ENCODE measurements around the gene FAM222A.

The FAM222A gene

GRCh38 chr12:109795023-109795422, 81.4 kb downstream of the FAM222A start:
- no peak for DNase-seq

DNA sequence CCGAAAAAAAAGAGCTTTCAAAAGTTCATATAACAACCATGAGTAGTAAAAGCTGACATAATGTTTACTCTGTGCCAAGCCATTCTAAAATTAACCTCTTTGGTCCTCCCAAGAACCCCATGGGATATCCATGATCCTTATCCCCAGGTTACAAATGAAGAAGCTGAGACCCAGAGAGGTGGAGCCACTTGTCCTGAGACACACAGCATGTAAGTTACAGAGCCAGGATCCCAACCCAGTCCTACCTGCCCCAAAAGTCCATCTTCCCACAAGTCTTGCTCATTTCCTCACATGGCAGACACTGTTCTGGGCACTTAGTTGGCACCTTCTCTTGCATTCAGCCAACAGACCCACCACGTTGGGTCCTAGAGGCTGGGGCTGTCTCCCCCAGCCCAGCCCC, 82.4 kb downstream of the FAM222A start:
- no peak for DNase-seq

DNA sequence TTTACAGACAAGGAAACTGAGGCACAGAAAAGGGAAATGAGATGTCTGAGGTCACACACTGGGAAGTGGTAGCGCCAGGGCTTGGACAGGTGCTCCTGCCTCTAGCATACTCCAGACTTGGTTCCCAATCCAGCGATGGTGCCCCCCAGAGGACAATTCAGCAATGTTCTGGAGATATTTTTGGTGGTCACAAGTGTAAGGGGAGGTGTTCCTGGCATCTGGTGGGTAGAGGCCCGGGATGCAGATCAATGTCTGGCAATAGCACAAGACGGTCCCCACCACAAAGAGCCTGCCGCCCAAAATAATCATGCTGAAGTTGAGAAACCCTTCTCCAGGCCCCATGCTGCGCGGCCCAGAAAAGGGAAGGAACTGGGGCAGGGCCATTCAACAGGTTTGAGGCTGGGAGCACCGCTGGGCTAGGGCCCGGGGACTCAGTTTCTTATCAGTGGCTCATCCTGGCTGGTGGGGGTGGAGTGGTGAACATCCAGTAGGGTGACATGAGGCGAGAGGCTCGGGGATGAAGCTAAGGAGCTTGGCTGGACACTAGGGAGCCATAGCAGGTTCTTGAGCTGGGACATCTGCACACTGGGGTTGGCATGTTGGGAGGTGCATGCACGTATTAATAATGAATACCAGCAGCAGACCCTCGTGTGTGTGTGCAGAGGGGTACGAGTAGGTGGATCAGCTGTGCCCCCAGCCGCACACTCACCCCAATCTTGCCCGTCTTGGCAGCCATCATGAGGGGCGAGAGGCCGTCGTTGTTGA, 84.5 kb downstream of the FAM222A start:
- peak in 3 of 51 donors; percentile 3 to 14 (median 3) for DNase-seq

DNA sequence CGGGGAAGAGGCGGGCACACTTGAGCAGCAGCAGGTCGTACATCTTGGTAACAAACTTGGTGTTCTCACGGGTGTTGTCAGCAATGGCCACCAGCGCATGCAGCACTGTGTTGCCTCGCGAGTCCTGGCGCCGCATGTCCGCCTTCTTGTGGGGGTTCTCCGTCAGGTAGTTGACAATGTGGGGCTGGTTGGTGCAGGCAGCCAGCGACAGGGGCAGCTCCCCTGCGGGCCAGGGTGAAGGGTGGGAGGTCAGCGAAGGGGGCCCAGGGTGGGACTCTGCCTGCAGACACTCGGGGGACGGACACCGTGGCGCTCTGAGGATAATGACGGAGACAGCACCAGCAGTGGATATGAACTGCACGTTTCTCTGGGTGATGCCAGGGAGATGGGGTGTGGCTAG, 85.1 kb downstream of the FAM222A start:
- DNase-seq: no peak

DNA sequence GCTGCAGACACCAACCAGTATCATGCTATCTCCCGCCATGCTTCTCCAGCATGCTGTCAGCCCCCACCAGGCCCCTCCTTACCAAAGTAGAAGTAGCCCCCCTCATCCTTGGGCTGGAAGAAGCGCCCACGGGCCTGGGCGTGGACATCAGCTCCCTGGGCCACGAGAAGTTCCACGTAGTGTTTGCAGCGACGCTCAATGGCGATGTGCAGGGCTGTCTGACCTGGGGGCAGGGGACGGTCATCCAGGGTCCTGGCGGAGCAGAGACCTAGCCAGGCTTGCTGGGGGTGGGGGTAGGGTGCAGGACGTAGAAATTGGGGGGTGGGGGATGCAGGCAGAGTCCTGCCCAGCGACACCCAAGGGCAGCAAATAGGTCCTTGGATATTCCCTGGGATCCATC, 86.9 kb downstream of the FAM222A start:
- no peak for DNase-seq

DNA sequence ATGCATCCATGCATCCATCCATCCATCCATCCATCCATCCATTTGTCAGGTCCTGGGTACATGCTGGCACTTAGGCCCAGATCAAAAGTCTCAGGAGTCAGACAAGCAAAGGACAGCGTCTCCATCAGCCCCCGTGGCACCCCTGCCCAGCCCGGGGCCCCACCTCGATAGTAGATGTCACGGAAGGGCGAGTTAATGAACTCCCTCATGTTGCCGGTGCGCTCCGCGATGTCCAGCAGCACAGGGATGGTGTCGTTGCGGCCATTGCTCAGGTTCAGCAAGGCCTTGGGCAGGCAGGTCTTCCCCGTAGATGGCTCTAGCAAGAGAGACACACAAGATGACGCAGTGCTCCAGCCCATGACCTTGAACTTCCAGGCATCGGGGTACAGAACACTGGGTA, 89.2 kb downstream of the FAM222A start:
- no peak for DNase-seq

- no peak for DNase-seq
Observed at GRCh38 chr12:109803678-109804077, 90.1 kb downstream of the FAM222A start.

DNA sequence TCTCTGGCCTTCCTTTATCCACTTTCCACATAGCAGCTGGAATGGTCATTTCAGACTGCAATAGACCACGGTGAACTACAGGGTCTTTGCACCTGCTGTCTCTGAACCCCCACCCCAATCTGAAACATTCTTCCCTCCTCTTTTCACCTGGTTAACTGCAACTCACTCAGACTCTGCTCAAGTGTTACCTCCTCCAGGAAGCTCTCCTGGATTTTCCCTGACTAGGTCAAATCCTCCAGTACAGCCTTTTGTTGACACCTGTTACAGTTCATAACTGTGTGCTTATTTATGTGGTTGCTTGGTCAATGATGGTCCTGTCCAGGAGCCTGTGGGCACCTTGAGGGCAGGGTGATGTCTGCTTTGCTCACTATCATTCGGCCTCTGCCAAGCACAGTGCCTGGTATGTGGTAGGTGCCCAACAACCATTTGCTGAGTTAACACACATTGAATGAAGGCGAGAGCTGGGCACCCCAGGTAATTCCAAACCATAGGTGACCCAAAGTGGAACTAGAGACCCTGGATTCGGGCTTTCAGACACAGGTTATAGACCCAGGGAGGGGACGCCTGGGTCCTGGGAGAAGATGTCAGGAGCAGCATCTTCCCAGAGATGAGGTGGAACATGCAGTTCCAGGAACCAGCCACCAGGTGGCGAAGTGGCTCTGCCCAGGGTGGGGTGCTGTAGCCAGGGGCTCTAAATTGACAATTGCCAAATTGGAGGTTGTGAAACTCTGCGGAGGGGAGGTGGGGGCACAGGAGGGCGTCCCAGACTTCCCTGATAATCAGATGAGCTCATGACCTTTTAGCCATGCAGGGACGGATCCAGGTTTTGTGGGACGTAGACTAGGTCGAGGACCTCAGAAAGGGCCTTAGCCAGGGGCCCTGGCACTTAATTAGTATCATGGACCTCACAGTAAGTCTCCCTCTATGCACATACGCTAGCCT, 91.5 kb downstream of the FAM222A start:
- DNase-seq: peak in 46 of 51 donors; percentile 4 to 76 (median 40)

DNA sequence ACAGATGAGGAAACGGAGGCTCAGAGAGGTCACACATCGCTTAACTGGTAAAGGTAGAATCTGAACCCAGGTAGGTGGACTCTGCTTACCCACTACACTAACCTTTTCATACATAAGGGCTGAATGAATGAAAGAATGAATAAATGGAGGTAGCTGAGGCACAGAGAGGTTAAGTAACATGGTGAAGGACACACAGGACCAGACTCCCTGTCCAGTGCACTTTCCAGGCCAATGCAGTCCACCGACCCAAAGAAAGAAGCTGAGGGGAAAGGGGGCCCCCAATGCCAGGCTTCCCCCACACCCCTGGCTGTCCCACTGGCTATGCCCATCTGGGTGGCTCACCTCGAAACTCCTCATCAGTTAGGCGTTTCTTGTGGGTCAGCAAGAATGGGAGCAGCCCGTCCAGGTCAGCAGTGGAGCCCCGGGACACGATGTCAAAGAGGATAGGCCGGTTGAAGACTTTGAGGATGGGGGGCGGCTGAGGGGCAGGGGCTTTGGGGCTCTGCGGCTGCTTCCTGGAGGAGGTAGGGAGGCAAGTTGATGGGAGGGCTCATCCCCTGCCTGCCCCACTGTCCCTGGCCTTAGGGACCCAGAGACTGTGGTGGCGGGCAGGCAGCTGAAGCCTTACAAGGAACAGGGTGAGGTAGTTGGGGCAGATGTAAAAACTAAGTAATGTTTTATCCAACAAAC, 94.5 kb downstream of the FAM222A start:
- DNase-seq: no peak

DNA sequence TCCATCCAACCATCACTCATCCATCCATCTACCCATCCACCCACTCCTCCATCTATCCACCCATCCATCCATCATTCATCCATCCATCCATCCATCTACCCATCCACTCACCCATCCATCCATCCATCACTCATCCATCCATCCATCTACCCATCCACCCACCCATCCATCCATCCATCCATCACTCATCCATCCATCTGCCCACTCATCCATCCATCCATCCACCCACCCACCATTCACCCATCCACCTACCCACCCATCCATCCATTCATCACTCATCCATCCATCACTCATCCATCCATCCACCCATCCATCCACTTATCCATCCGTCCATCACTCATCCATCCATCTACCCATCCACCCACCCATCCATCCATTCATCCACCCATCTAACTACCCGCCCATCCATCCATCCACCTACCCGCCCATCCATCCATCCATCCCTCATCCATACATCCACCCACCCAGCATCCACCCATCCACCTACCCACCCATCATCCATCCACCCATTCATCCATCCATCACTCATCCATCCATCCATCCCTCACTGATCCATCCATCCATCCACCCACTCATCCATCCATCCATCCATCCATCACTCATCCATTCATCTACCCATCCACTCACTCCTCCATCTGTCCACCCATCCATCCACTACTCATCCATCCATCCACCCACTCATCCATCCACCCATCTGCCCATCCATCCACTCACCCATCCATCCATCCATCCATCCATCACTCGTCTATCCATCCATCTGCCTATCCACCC, 95.4 kb downstream of the FAM222A start:
- DNase-seq: no peak

DNA sequence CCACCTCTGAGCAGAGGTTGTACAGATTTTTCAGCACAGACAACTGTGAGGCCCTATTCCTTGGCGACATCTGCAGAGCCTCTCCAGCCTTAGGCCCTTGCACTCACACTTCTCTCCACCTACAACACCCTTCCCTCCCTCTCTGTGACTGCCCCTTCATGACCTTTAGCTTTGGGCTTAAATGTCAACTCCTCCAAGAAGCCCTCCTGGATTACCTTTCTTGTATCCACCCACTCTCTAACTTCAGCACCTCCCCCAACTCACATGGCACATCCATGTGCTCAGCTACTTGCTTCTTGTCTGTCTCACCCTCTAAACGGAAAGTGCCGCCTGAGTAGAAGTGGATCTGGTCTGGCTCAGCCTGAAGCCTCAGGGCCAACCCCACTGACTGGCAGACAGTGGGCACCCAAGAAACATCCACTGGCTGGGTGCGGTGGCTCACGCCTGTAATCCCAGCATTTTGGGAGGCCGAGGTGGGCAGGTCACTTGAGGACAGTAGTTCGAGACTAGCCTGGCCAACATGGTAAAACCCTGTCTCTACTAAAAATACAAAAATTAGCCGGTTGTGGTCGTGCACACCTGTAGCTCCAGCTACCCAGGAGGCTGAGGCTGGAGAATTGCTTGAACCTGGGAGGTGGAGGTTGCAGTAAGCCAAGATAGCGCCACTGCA, 97.5 kb downstream of the FAM222A start:
- no peak for DNase-seq

- no peak for DNase-seq
Observed at GRCh38 chr12:109811624-109811995, 98.0 kb downstream of the FAM222A start.

DNA sequence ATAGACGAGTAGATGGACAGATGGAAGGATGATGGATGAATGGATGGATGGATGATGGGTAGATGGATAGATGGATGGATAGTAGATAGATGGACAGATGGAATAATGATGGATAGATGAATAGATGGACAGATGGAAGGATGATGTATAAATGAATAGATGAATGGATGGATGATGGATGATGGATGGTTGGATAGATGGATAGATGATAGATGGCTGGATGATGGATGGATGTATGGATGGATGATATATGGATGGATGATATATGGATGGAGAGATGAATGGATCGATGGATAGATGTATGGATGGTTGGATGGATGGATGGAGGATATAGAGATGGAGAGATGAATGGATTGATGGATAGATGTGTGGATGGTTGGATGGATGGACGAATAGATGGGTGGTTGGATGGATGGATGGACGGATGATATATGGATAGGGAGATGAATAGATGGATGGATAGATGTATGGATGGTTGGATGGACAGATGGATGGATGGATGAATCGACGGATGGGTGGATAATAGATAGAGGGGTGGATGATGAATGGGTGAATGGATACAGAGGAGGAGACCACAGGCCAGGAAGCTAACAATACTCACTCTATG, 100.3 kb downstream of the FAM222A start:
- no peak for DNase-seq

DNA sequence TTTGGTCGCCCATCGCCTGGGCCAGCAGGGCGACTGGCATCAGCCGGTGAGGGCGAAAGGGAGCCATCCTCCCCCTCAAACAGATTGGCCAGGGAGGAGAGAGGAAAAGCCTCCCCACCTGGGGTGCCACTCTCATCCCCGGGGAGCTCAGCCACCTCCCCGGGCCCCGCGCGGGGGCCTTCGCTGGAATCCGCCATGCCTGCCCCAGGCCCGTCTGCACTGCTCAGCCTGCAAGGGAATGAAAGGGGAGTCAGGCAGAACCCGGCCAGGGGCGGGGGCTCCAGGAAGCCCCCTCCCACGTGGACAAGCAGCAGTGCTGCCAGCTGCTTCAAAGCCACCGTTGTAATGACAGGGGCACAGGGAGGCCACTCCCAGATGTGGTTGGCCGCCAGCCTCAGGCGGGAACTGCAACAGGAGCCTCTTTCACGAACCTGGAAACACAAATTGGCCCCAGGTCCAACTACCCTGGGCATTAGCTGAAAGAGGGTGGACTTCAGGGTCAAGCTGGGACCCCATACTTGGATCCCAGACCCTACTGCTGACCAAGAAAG, 101.0 kb downstream of the FAM222A start:
- peak in 1 of 51 donors; percentile 2 for DNase-seq

DNA sequence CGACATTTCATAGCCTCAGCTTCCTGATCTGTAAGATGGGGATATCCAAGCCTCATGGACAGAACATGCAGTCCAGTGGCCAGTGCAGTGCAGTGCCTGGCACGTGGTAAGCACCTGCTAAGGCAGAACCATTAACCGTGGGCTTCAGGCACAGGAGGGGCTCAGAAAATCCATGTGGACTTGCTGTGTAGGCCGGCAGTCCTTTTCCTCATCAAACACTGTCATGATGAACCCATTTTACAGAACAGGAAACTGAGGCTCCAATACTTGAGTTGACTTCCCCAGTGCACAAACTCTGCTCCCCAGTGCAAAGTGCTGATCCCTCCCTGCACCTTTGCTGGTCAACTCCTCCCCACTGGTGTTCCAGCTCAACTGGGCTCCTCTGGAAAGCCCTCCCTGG, 101.6 kb downstream of the FAM222A start:
- DNase-seq: no peak

GRCh38 chr12:109815757-109816617, 102.4 kb downstream of the FAM222A start:
- DNase-seq: no peak

DNA sequence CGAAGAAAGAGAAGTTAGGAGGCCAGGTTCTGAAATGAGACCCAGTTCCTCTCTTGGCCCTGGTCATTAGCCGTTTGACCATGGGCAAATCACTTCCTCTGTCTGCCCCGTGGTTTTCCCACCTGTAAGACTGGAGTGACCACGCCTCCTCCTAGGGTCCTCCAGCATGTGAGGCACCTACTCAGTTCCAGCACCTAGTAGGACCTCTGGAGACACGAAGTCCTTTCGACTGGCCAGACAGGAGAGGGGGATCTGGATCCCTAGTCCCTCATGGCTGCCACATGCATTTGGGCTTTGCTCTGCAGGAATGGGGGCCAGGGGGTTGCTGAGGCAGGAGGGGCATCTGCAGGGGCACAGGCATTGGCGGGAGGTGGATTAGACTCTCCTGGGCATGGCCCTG, 103.2 kb downstream of the FAM222A start:
- DNase-seq: no peak

DNA sequence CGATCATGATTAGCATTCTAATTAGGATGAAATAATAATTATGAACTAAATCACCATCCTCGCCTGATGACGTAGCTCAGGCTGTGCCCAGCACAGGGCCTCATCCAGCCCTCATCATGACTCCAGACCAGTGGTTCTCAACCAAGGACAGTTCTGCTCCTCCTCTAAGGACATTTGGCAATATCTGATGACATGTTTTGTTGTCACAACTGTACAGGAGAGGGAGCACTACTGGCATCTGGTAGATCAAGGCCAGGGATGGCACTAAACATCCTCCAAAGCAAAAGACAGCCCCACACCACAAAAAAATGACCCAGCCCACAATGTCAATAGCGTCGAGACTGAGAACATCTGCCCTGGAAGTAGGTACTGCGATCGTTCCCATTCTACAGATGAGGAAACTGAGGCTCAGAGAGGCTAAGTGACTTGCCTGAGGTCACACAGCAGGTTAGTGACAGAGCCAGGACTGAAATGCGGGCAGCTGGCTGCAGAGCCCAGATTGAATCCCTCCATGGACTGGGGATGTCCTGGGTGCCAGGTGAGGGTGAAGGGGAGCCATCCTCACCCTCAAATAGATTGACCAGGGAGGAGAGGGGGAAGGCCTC, 104.1 kb downstream of the FAM222A start:
- DNase-seq: no peak

- DNase-seq: no peak
Observed at GRCh38 chr12:109818253-109818652, 104.6 kb downstream of the FAM222A start.

Data from hypothalamus (tissue), 51 donors.